KMS-11 (cell line): ENCODE results near the gene SURF4.
"Not testable (repeated sequence)": the region's sequence is repeated elsewhere in the genome, so short reads cannot be mapped to it uniquely, and the experiment has no call there.

ENCODE experiments used
- H2AFZ ChIP-seq: fragments of 200-600 bp; sonication (generic); 2 replicates; pipeline ENCODE4 v1.6.1; 2016; ENCODE audit warnings: antibody characterized with exemption, mixed run types, low read depth
- H3K27ac ChIP-seq: fragments of 200-600 bp; sonication (generic); 2 replicates; pipeline ENCODE4 v1.6.1; 2016; ENCODE audit warnings: mild to moderate bottlenecking, mixed run types
- H3K27me3 ChIP-seq: fragments of 200-600 bp; sonication (generic); 2 replicates; pipeline ENCODE4 v1.6.1; 2017; ENCODE audit warnings: mild to moderate bottlenecking, low read depth, mixed run types, moderate library complexity; ENCODE audit not compliant: insufficient read depth
- H3K36me3 ChIP-seq: fragments of 200-600 bp; sonication (generic); 2 replicates; pipeline ENCODE4 v1.6.1; 2017; ENCODE audit warnings: mild to moderate bottlenecking, mixed run types; ENCODE audit not compliant: insufficient read depth
- H3K4me1 ChIP-seq: fragments of 200-600 bp; sonication (generic); 2 replicates; pipeline ENCODE4 v1.6.1; 2016; ENCODE audit warnings: mild to moderate bottlenecking, low read depth, mixed run types; ENCODE audit not compliant: poor library complexity, severe bottlenecking
- H3K4me2 ChIP-seq: fragments of 200-600 bp; sonication (generic); 2 replicates; pipeline ENCODE4 v1.7.0; 2016; ENCODE audit warnings: mild to moderate bottlenecking, mixed run types
- H3K4me3 ChIP-seq: fragments of 200-600 bp; sonication (generic); IDR thresholded peaks from 2 replicates; pipeline ENCODE4 v1.6.1; 2017; ENCODE audit warnings: low read depth, low read length, mixed read lengths; ENCODE audit not compliant: insufficient read depth
- H3K79me2 ChIP-seq: fragments of 200-600 bp; sonication (generic); 2 replicates; pipeline ENCODE4 v1.6.1; 2016; ENCODE audit warnings: low read depth, mixed run types; ENCODE audit not compliant: insufficient read depth
- H3K9ac ChIP-seq: fragments of 200-600 bp; sonication (generic); 2 replicates; pipeline ENCODE4 v1.6.1; 2016; ENCODE audit warnings: mild to moderate bottlenecking, mixed run types
- H4K20me1 ChIP-seq: fragments of 200-600 bp; sonication (generic); 2 replicates; pipeline ENCODE4 v1.6.1; 2016; ENCODE audit warnings: mild to moderate bottlenecking, mixed run types; ENCODE audit not compliant: insufficient read depth
- CTCF ChIP-seq: fragments of 200-600 bp; sonication (generic); conservative IDR thresholded peaks from 2 replicates; pipeline ENCODE4 v1.6.1; 2017; ENCODE audit warnings: low read depth, mild to moderate bottlenecking, antibody characterized with exemption, low read length, moderate library complexity, mixed read lengths

The SURF4 gene

GRCh38 chr9:133380734-133381133 is 4.9 kb upstream of the SURF4 start:
- no peak overlapping the region for H2AFZ ChIP-seq
- no peaks in the 10 kb centered on the region for H3K4me1 ChIP-seq
- H3K79me2 ChIP-seq: no peaks in the 10 kb centered on the region
- no peak overlapping the region for H3K4me2 ChIP-seq
- H3K4me3 ChIP-seq: no peak overlapping the region
- H3K9ac ChIP-seq: no peak overlapping the region
- no peak for TF ChIP-seq CTCF
- H3K27ac ChIP-seq: no peak overlapping the region
- no peaks in the 10 kb centered on the region for H3K36me3 ChIP-seq
- no peaks in the 10 kb centered on the region for H4K20me1 ChIP-seq
- H3K27me3 ChIP-seq: peaks cover 4% of the 10 kb centered on the region; the same call in 1 of the 2 replicates

GRCh38 chr9:133379153-133380086 is 3.6 kb upstream of the SURF4 start:
- no peak overlapping the region for H3K9ac ChIP-seq
- H3K4me1 ChIP-seq: peaks cover 4% of the 10 kb centered on the region
- no peak overlapping the region for H2AFZ ChIP-seq
- no peak for TF ChIP-seq CTCF
- no peaks in the 10 kb centered on the region for H4K20me1 ChIP-seq
- H3K27me3 ChIP-seq: no peaks in the 10 kb centered on the region; the same call in 1 of the 2 replicates
- no peak overlapping the region for H3K27ac ChIP-seq
- H3K79me2 ChIP-seq: peaks cover 13% of the 10 kb centered on the region
- H3K36me3 ChIP-seq: no peaks in the 10 kb centered on the region
- H3K4me2 ChIP-seq: no peak overlapping the region
- no peak overlapping the region for H3K4me3 ChIP-seq

GRCh38 chr9:133378408-133378962 is 2.6 kb upstream of the SURF4 start:
- H3K36me3 ChIP-seq: no peaks in the 10 kb centered on the region
- H2AFZ ChIP-seq: no peak overlapping the region
- H3K4me1 ChIP-seq: peaks cover 10% of the 10 kb centered on the region
- H3K79me2 ChIP-seq: peaks cover 22% of the 10 kb centered on the region
- no peaks in the 10 kb centered on the region; the same call in 1 of the 2 replicates for H3K27me3 ChIP-seq
- no peak overlapping the region for H3K4me3 ChIP-seq
- H3K4me2 ChIP-seq: no peak overlapping the region
- TF ChIP-seq CTCF: no peak
- no peaks in the 10 kb centered on the region for H4K20me1 ChIP-seq
- H3K9ac ChIP-seq: no peak overlapping the region
- no peak overlapping the region for H3K27ac ChIP-seq

- Histone ChIP-seq H3K27me3 (no peaks in the 10 kb centered on the region; the same call in 1 of the 2 replicates), H4K20me1 (no peaks in the 10 kb centered on the region), H3K9ac (no peak overlapping the region), H3K4me2 (no peak overlapping the region), H3K36me3 (no peaks in the 10 kb centered on the region), H3K4me3 (no peak overlapping the region), H3K27ac (no peak overlapping the region), H2AFZ (no peak overlapping the region), H3K4me1 (peaks cover 10% of the 10 kb centered on the region), H3K79me2 (peaks cover 29% of the 10 kb centered on the region)
- no peak for TF ChIP-seq CTCF
Measured at GRCh38 chr9:133377721-133378216, 1.9 kb upstream of the SURF4 start.

- H3K36me3 ChIP-seq, H3K4me3 ChIP-seq, H2AFZ ChIP-seq, H3K27me3 ChIP-seq, H3K4me2 ChIP-seq, H4K20me1 ChIP-seq, H3K27ac ChIP-seq, H3K9ac ChIP-seq: not testable (repeated sequence)
- H3K79me2 ChIP-seq: peaks cover 34% of the 10 kb centered on the region
- peaks cover 10% of the 10 kb centered on the region for H3K4me1 ChIP-seq
Measured at GRCh38 chr9:133377280-133377679, 1.4 kb upstream of the SURF4 start.
